Measurements from ENCODE around the gene SPECC1.
A peak's percentile ranks its signal among the peaks of the same experiment; 100 is the strongest.
"Not testable (repeated sequence)": the region's sequence is repeated elsewhere in the genome, so short reads cannot be mapped to it uniquely, and the experiment has no call there.

The SPECC1 gene

GRCh38 chr17:20073055-20073979, 64.2 kb downstream of the SPECC1 start:
- DNase-seq, result peak; percentile 52

DNA sequence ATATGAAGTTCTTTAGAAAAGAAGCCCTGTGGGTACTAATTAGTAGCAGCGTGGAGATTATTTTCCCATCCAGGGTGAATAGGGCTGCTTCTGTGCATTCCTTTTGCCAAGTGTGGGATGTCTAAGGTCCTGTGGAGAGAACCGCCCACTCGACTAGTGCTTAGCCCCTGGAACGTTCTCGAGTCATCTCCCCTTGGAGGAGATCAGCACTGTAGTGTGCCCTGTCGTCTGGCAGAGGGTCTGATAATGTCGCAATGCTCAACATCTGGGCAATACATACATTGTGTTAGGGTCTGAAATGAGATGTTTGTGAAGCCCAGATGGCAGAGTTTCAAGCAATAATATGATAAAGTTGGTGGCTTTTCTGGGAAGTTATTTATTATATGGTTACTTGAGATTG, 64.8 kb downstream of the SPECC1 start:
- no peak for DNase-seq

- DNase-seq, result no peak
Observed at GRCh38 chr17:20074489-20074888, 65.3 kb downstream of the SPECC1 start.

GRCh38 chr17:20076137-20076536, 67.0 kb downstream of the SPECC1 start:
- DNase-seq, result not testable (repeated sequence)

GRCh38 chr17:20077978-20078685, 69.0 kb downstream of the SPECC1 start:
- DNase-seq, result no peak

GRCh38 chr17:20080513-20080912, 71.4 kb downstream of the SPECC1 start:
- no peak for DNase-seq

- no peak for DNase-seq
Observed at GRCh38 chr17:20083156-20083859, 74.1 kb downstream of the SPECC1 start.

DNA sequence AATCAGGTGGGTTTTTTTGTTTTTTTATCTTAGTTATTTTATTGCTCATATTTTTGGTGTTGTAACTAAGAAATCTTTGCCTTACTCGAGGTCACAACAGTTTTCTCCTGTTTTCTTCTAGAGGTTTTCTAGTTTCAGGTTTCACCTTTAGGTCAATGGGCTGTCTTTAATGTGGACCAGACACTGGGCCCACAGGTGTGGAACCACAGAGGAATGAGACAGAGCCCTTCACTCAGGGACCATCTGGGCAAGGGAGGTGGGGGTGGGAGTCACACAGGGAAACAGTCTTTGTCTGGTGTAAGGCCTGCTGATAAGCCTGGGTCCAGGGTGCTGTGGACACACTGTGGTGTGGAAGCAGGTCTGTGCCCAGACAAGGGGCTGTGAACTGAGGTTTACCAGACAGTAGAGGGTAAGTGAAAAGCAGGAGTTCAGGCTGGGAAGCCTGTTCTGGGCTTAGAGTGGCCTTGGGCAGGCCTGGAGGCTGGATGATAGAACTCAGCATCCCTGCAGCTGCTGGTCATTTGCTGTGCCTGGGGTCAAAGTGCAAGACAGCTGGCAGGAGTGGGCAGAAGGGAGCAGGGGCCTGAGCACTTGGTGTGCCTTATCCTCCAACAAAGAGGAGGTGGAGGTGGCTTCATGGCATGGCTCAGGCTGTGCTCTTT, 75.6 kb downstream of the SPECC1 start:
- DNase-seq, result no peak

- DNase-seq, result no peak
Observed at GRCh38 chr17:20085283-20085845, 76.2 kb downstream of the SPECC1 start.

DNA sequence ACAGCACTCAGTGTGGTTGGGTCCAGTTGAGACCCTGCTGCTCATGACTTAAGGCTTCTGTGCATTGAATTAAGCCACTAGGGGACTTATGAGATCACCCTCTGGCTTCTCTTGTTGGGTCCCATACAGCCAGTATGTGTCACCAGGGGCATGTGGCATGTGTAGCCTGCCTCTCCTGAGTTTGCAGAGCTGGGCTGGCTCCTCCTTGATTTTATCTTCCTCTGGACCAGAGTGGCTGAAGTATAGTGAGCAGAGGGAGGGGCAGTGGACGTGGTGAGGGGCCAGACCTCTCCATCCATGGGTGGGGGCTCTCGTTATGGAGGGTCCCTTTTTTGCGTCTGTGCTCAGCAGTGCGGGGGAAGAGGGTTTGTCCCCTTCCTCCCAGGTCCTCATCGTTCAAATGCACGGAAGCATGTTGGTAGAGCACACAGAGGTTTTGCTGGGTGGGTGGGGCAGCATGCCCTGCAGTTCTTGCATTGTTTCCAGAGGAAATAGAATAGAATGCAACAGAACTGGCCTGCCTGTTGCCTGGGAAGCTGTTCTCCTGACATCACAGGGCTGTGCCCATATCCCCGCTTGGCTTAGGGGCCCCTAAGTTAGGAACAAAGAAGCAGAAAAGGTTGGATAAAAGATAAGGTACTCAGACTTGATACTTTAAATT, 77.4 kb downstream of the SPECC1 start:
- no peak for DNase-seq

- no peak for DNase-seq
Observed at GRCh38 chr17:20087538-20088250, 78.5 kb downstream of the SPECC1 start.

DNA sequence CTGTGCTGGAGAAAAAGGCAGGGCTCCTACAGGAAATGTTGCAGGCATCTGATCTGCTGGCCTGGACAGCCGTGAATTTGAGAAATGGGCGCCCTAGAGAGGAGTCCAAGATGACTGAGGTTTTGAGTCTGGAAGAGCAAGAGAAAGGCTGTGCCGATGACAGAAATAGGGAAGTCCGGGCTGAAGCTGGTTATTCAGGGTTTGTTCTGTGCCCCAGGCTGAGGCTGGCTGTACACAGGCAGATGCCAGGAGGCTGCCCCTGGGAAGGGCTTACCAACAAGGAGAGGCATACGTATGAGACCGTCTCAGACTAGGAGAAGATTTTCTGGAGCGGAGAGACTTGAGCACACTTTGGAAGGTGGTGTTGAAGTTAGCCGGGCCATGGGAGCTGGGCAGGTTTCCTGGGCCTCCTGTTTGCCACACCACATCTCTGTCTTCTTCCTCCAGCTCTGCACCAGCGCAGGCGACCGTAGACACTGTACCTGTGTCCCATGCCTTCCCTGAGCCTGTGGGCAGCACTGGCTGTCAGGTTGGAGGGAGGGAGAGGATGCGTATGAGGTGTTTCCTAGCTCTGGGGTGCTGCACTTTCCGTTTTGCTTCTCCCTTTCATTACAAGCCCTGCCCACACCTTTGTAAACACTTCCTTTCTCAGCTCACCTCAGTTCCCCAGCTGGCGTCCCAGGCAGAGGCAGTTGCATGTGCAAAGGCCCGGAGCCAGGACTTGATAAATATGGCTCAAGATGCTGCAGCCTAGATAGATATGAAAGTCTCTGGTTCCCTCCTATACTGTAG, 80.8 kb downstream of the SPECC1 start:
- no peak for DNase-seq

- DNase-seq, result no peak
Observed at GRCh38 chr17:20091174-20092029, 82.2 kb downstream of the SPECC1 start.

GRCh38 chr17:20092261-20092867, 83.2 kb downstream of the SPECC1 start:
- no peak for DNase-seq

GRCh38 chr17:20092973-20093626, 83.9 kb downstream of the SPECC1 start:
- no peak for DNase-seq

GRCh38 chr17:20094777-20095176, 85.6 kb downstream of the SPECC1 start:
- DNase-seq, result no peak

- no peak for DNase-seq
Observed at GRCh38 chr17:20095336-20096080, 86.3 kb downstream of the SPECC1 start.

DNA sequence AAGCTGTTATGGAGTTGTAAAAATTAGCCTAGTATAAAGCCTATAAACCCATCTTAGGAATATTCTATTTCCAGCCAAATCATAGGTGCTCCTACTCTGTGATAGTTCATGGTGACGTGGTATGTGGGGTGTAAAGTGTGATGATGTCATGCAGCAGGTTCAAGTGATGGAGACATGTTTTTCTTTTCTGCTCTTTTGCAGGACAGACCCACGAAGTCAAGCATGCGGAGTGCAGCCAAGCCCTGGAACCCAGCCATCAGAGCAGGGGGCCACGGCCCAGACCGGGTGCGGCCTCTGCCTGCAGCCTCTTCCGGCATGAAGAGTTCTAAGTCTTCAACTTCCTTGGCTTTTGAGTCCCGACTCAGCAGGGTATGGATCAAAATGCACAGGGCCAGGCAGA, 87.3 kb downstream of the SPECC1 start:
- no peak for DNase-seq
